GM19395 (cell line): ENCODE results near the gene KIAA1614.

Experiments used
- ATAC-seq: cut with Tn5 transposase; IDR thresholded peaks from one replicate; pipeline ENCODE4 v1.9.1; 2021; ENCODE audit warnings: mild to moderate bottlenecking, moderate library complexity; ENCODE audit not compliant: unreplicated experiment

The KIAA1614 gene

GRCh38 chr1:180941518-180942275, 29.0 kb downstream of the KIAA1614 start:
- no peak for ATAC-seq

DNA sequence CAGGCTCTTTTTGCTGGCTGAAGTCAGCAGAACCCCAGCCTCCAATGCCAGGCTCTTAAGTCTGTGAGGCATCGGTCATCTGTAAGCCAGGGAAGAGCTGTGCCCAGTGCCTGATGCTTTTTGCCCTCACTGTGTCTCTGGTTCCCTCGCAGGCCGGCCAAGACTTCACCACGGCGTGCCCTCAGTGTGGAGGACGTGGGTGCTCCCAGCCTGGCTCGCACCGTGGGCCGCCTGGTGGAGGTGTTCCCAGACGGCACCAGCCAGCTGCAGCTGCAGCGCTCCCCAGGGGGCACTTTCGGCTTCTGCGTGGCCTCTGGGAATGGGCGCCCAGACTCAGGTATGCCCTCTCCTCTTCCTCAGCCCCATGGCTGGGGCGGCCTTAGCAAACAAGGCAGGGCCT, 32.5 kb downstream of the KIAA1614 start:
- ATAC-seq: no peak

DNA sequence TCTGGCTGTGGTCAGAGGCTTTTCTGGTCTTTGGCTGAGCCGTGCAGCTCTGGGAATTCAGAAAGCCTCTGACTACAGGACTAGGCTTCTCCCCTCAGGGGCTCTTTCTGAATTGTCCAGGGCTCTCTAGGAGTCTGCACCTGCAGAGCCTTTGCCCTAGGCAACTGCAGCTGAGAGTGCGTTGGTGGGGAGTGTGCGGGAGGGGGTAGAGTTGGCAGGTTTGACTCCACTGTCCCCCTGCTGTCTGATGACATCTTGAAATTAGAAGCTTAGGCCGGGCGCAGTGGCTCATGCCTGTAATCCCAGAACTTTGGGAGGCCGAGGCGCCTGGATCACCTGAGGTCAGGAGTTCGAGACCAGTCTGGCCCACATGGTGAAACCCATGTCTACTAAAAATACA, 32.9 kb downstream of the KIAA1614 start:
- ATAC-seq: no peak

DNA sequence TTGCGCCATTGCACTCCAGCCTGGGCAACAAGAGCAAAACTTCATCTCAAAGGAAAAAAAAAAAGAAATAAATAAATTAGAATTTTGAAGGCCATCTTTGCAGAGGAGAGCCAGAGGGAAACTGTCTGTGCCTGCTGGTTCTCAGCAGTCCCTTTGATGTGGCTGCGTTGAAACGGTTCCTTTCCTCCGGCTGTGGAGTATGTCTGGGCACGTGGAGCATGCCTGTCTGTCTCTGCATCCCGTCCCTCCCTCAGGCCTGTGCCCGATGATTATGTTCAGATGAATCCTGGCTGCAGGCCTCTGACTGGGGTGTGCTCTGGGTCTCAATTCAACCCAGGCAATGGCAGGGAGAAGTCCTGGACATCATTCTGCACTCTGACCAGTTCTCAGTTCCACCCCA, 33.4 kb downstream of the KIAA1614 start:
- ATAC-seq: no peak

DNA sequence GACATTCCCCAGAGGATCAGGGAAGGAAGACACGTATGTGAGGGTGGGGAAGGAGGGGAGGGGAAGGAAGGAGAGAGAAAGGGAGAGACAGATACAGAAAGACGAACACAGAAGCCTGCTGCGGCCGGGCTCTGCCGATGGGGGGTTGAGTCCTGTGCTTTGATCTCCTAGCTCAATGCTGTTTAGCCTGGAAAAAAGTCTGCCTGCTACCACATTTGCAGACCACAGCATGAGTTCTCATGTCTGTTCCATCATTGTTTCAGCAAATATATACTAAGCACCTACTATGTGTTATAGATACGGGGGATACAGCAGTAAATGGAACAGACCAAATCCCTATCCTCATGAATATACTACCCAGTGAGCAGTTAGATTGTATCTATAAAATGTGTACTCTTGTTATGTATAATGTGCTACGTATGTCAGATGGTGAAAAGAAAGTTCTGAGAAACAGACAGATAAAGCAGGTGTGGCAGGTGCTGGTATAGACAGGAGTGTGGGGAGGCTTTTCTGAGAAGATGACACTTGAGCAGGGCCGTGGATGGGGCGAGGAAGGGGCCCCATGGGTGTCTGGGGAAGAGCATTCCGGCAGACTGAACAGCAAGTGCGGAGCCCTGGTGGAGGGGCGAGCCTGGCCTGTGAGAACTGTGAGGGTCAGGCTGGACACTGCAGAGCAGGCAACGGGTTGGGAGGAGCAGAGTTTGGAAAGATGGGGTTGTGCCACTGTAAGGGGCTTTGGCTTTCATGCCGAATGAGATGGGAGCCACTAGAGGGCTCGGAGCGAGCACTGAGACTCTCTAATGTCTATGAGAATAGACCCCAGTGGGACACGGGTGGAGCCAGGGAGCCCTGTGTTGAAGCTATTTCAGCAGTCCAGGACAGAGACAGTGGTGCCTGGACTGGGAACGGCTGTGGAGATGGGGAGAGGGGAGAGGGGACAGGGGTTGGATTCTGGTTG, 34.1 kb downstream of the KIAA1614 start:
- no peak for ATAC-seq

DNA sequence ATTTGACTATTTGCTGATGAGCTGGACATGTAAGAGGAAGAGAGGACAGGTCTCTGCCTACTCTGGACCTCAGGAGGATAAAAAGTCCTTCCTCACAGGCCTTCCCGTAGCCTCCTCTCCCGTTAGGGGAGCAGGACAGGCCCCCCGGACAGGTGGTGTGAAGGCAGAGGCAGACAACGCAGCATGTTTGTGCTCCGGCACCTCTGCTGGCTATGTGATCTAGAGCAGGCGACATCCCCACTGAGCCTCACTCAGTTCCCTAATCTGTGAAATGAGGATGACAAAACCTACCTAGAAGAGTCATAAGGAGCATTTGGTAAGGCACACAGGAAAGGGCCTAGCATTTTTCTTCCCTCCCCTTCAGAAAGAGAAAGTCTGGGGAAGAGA, 34.8 kb downstream of the KIAA1614 start:
- ATAC-seq: no peak

DNA sequence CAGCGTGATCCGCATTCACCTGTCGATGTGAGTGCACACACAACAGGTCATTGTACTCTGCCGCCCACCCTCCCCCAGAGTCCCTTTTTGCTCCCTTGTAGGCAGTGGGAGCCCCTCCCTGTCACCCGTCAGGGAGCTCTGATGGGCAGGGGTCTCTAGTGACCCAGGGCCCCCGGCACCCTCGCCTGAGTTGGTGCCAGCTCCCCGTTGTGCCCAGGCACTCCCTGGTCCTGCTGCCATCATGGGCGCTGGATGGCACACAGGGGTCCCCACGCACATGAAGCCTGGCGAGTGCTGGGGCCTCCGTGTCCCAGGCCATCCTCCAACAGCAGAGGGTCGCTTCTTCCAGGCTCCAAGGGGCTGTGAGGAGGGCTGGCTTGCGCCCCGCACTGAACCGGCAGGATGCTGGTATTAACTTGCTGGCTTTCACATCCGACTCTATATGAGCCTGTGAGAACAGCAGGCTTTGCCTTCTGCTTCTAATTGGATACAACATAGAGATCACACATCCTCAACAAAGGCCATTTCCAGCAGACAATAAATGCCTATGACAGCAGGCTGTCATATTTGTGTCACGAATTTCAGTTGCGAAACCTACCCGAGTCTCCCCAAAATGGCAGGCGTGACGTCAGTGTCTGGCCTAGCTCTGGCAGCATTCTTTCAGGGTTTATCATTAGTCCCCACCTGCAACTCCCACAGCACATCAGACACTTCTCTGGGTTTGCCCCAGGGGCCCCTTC, 35.4 kb downstream of the KIAA1614 start:
- ATAC-seq: no peak

DNA sequence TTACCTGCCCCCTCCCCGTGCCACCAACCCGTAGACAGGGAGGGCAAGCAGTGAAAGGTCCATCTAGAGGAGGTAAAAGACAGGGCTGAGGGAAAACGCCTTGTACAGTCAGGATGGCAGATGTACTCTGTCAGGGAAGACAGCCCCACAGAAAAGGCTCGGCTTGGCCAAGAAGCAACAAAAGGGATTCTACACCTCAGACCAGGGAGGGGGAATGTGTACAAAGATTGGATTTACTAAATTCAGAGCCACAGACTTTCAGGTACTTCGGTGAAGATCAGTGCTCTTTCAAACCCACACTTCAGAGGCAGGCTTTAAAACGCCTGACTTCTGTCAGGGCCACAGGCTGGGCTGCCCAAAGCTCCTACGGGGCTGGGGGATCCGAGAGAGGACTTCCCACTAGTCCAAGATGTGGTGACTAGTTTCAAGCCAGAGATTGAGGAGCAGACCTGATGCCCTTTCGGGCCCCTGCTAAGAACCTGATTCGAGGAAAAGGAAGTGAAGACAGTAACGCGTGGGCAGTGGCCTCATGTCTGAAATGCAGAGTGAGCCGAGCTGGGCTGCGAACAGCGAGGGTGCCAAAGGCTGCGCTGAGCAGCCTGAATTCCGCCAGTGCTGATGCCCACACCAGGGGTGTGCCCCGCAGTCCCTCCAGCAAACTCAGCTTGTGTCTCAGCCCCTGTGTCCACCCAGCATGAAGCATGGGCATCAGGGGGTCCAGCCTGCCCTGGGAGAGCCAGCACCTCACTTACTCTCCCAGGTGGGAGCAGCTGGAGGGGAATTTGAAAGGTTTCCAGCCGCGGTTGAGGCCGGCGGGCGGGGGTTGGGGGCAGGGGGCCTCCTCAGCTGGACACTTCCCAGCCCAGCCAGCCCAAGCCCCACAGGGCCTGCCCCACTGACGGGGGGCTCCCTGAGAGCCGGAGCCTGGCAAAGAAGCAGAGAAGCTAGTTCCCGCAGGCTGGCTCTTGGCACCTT, 36.2 kb downstream of the KIAA1614 start:
- no peak for ATAC-seq

GRCh38 chr1:180949616-180950000, 36.9 kb downstream of the KIAA1614 start:
- ATAC-seq: no peak

- no peak for ATAC-seq
Observed at GRCh38 chr1:180950321-180950720, 37.6 kb downstream of the KIAA1614 start.

DNA sequence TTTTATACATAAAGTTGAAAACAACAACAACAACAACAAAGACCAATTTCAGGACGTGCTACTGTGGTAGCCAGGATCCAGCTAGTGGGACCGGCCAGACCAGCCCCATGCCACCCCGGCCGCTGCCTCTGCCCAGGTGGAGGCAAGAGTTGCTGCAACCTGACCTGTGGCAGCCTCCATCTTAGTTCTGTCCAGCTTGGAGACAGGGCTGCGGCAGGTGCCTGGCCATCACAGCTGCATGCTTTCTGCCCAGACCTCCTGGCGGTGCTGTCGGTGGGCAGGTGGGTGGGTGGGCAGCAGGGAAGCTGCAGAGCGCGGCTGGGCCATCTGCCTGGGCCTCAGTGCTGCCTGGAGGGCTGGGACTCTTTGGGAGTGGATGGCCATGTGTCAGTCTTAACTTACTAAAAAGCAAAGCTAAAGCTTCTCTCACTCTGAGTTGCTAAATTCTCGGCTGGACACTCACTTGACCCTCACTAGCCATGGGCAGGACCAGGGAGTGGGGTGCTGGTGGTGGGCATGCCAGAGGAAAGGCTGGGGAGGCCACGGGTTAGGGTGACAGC, 38.6 kb downstream of the KIAA1614 start:
- ATAC-seq: no peak

DNA sequence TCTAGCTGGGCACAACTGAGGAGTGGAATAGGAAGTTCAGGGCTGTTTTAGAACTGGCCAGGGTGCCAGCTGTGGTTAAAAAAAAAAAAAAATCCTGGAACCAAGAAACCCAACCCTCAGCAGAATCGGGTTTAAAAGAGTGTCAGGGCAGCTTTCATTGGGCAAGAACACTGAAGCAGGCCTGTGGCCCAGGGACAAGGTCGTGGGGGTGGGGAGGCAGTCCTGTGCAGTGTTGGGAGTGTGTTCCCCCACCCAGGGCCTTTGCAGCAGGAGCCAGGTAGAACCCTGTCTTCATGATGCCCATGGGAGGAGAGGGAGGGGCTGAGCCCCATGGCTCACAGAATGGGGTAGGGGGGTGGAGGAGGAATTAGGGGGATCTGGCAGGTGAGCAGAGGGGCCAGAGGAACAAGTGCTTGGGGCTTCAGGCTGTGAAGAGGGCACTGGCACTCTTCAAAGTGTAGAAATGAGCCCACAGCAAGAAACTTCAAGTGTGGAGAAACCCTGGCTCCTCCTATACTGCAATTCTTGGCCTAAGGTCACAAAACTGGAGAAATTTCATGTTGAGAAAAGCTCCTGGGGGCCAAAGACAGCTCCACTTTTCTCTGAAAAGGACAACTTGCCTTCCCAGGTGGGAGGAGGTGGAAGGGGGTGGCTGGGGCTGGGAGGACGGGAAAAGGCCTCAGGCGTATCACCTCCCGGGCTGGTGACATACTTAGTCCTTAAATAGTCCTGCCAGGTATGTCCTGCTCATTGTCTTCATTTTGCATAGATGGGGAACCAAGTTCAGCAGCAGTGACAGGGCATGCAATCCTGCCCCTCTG, 39.3 kb downstream of the KIAA1614 start:
- no peak for ATAC-seq

- no peak for ATAC-seq
Observed at GRCh38 chr1:180952657-180953013, 39.9 kb downstream of the KIAA1614 start.

GRCh38 chr1:180953291-180954004, 40.8 kb downstream of the KIAA1614 start:
- ATAC-seq: peak; percentile 46

GRCh38 chr1:180954005-180954800, 41.5 kb downstream of the KIAA1614 start:
- peak; percentile 64 for ATAC-seq

DNA sequence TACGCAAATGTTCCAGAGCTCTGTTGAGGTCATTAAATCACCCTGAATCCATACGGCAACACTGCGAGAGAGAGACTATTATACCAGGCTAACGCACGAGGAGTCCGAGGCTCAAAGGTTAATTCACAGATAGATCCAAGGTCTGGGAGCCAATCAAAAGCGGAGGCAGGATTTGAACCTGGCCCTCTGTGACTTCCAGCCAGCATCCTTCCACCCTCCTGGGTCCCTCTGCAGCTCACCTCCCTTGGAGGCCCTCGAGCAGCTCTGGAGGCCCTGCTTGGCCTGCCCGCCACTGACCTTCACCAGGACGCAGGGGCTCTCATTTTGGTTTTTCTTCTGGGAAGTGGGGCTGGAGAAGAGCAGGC, 42.1 kb downstream of the KIAA1614 start:
- ATAC-seq: no peak

- ATAC-seq: no peak
Observed at GRCh38 chr1:180956028-180956640, 43.4 kb downstream of the KIAA1614 start.
